Measurements from ENCODE around the gene TGM2. TPM values are rescaled to one million over a fixed set of nuclear protein-coding genes. Genes with fewer than 3 reads are reported as not detected.

The TGM2 gene
- total and polyA plus RNA-seq, 12 donors, result 146 to 993 (median 463) TPM

DNA sequence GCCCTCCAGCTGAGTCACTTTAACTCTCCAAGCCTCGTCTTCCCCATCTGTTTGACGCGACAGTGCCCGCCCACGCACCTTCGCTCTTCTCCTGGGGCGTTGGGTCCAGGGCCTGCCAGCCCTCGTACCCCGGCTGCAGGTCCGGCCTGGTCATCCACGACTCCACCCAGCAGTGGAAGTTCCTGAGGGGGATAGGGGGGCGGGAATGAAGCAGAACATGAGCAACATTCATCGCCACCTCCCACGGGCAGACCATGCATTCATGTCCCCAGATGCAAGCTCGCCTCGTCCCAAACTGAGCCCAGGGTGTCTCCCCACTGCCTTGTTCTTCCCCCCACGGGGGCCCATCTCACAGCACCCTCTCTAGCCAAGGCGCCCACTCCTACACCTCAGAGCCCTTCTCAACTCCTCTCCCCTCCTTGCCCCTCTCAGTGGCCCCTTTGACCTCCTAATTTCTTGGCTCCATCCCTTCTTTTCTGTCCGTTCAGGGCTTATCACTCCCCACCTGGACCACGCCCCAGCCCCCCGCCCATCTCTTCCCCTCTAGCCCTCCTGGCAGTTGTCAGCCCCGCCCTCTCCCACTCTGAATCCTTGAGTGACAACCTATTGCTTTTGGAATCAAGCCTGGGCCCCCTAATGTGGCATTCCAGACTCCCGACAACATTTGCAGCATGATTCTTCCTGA lies 23.7 kb downstream of the TGM2 start:
- ATAC-seq (no peak), DNase-seq (no peak)
- Histone ChIP-seq H3K27ac (peak overlapping the region in 5 of 10 donors; percentile 75 to 92 (median 85)), H3K9me3 (no peaks in the 10 kb centered on the region), H3K27me3 (no peaks in the 10 kb centered on the region), H3K4me3 (no peak overlapping the region), H3K36me3 (peaks cover 0 to 98% (median 61%) of the 10 kb centered on the region in 9 donors), H3K4me1 (peaks cover 28 to 73% (median 58%) of the 10 kb centered on the region in 9 donors)
- intact Hi-C loops (cut with DNase I), result no loop called here
- 77 to 79% methylated on average over 23 of the region's 23 CpGs for WGBS, 2 donors
- TF ChIP-seq CTCF (IDR thresholded peaks at IDR 0.05), result no peak

- Histone ChIP-seq H3K36me3 (peaks cover 0 to 96% (median 59%) of the 10 kb centered on the region in 9 donors), H3K4me1 (peaks cover 34 to 80% (median 63%) of the 10 kb centered on the region in 9 donors), H3K4me3 (no peak overlapping the region), H3K9me3 (no peaks in the 10 kb centered on the region), H3K27ac (peak overlapping the region in 9 of 10 donors; percentile 4 to 92 (median 32)), H3K27me3 (no peaks in the 10 kb centered on the region)
- ATAC-seq (peak in 3 of 8 donors; percentile 27 to 52 (median 41)), DNase-seq (no peak)
- intact Hi-C loops (cut with DNase I), result no loop called here
- WGBS, 2 donors, result 41 to 47% methylated on average over 12 of the region's 12 CpGs
- TF ChIP-seq CTCF (IDR thresholded peaks at IDR 0.05), result no peak
Measured at GRCh38 chr20:38139977-38140753, 24.9 kb downstream of the TGM2 start.

DNA sequence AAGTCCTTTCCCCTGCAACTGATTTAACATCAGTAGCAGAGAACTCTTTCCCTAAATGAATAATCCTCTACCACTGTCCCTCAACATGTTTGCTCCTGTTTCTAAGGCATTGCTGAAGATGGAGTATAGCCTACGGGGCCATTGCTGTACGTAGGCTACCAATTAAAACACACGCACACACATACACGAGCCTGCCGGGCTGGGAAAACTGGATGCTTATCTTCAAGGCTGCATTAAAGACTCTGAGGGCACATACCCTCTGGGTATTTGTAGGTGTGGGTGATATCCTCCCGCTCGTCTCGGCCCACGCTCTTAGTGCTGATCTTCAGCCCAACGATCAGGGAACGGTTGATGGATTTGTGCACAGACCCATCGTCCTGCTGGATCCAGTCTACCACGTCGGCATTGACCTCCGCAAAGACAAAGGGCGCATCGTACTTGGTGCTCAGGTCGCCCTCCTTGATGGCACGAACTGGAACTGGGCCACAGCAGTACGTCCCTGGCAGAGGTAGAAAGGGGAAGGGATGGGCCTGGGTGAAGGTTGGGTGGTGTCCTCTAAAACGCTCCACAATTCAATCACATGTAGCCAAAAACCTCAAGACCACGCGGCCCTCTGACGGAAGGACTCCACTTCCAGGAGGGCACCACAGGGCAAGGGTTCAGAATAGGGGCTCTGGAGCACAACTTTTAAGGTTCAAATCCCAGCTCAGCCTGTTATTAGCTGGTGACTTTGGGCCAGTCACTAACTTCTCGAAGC lies 25.7 kb downstream of the TGM2 start:
- H3K36me3 ChIP-seq, result peaks cover 0 to 92% (median 53%) of the 10 kb centered on the region in 9 donors
- H3K9me3 ChIP-seq, result no peaks in the 10 kb centered on the region
- no peaks in the 10 kb centered on the region for H3K27me3 ChIP-seq
- peaks cover 27 to 80% (median 63%) of the 10 kb centered on the region in 9 donors for H3K4me1 ChIP-seq
- 92% methylated on average over 25 of the region's 25 CpGs for WGBS, 2 donors
- no peak overlapping the region for H3K4me3 ChIP-seq
- ATAC-seq (no peak), DNase-seq (no peak)
- peak overlapping the region in 9 of 10 donors; percentile 4 to 92 (median 32) for H3K27ac ChIP-seq
- intact Hi-C loops (cut with DNase I), result no loop called here
- no peak for TF ChIP-seq CTCF (IDR thresholded peaks at IDR 0.05)
